HepG2 (cell line): Measurements from ENCODE around the gene EEFSEC. TPM values are rescaled to one million over a fixed set of nuclear protein-coding genes. Genes with fewer than 3 reads are reported as not detected.

Experiments
- ATAC-seq: fragments of 200-7000 bp; cut with Tn5 transposase; 3 replicates; pipeline ENCODE4 v1.9.1; 2020; ENCODE audit warnings: mild to moderate bottlenecking, moderate library complexity
- BruUV-seq: library from RNA; stranded (reverse); fragments of 400-500 nt; replicated peaks from 2 replicates; lab custom pipeline; 2021; lab: Mats Ljungman, UMichigan
- CTCF ChIA-PET: fragments of 300-600 bp; formaldehyde crosslinking; extraction: SDS; loops from one replicate; lab custom pipeline; 2021; ENCODE audit warnings: low total read pairs, inconsistent platforms, low intra/inter-chr PET ratio; lab: Yijun Ruan, JAX
- POLR2A ChIA-PET: fragments of 350-600 bp; sonication (Branson Sonifier 250); formaldehyde crosslinking; loops from one replicate; lab custom pipeline; 2020; ENCODE audit warnings: antibody characterized with exemption, inconsistent platforms; lab: Yijun Ruan, JAX
- DNase-seq: peaks from one replicate; pipeline ENCODE4 v3.0.0-alpha.2; 2015; ENCODE audit warnings: low spot score
- FAIRE-seq: peaks from 3 replicates; lab custom pipeline; 2011; peaks lifted over from hg19 to GRCh38; lab: Jason Lieb, UNC
- H2AFZ ChIP-seq: one replicate; pipeline ENCODE4 v1.6.1; 2011; ENCODE audit warnings: low read length, inconsistent platforms
- H3K27ac ChIP-seq: fragments of 300-600 bp; 3 replicates; pipeline ENCODE4 v1.8.0; 2011; ENCODE audit warnings: mixed run types, mild to moderate bottlenecking, mixed read lengths, low read length, inconsistent platforms; ENCODE audit not compliant: insufficient read depth; ENCODE audit errors: extremely low read length
- H3K27me3 ChIP-seq, 2 experiments: fragments of 200-600 bp in 1 of 2; 2 replicates in 1 of 2; 3 replicates in 1 of 2; pipeline versions ENCODE4 v1.6.0 to v1.8.0; 2011; ENCODE audit warnings: low read length in 2 of 2, mild to moderate bottlenecking in 2 of 2, moderate library complexity in 2 of 2, inconsistent platforms in 1 of 2; ENCODE audit not compliant: insufficient read depth in 2 of 2, control insufficient read depth in 1 of 2
- H3K36me3 ChIP-seq, 2 experiments: fragments of 200-600 bp in 1 of 2; replicated peaks in 1 of 2; 2 replicates in 1 of 2; 3 replicates in 1 of 2; pipeline versions ENCODE4 v1.5.1 to v1.8.0; 2011; ENCODE audit warnings: low read length in 2 of 2, inconsistent platforms in 1 of 2; ENCODE audit not compliant: insufficient read depth in 2 of 2, control insufficient read depth in 1 of 2
- H3K4me1 ChIP-seq: 2 replicates; pipeline ENCODE4 v1.5.1; 2012; ENCODE audit warnings: low read length, inconsistent platforms; ENCODE audit not compliant: insufficient read depth
- H3K4me2 ChIP-seq: 2 replicates; pipeline ENCODE4 v1.6.0; 2011; ENCODE audit warnings: low read depth, low read length, inconsistent platforms
- H3K4me3 ChIP-seq, 3 experiments: fragments of 200-600 bp in 1 of 3; sonication (generic), shearing (Covaris generic) in 1 of 3; replicated peaks in 1 of 3; 2 replicates each; pipeline ENCODE4 v1.5.1; 2011 to 2016; ENCODE audit warnings: low read length in 3 of 3, inconsistent platforms in 2 of 3, low read depth in 2 of 3, mild to moderate bottlenecking in 2 of 3, control low read depth in 1 of 3, mixed read lengths in 1 of 3; ENCODE audit not compliant: insufficient read depth in 1 of 3
- H3K79me2 ChIP-seq: one replicate; pipeline ENCODE4 v1.6.1; 2011; ENCODE audit warnings: low read length, inconsistent platforms; ENCODE audit not compliant: insufficient read depth
- H3K9ac ChIP-seq: 2 replicates; pipeline ENCODE4 v1.6.0; 2011; ENCODE audit warnings: mild to moderate bottlenecking, low read depth, low read length, inconsistent platforms; ENCODE audit not compliant: insufficient read depth
- H3K9me3 ChIP-seq: 2 replicates; pipeline ENCODE4 v1.5.1; 2012; ENCODE audit warnings: mild to moderate bottlenecking, low read length
- H4K20me1 ChIP-seq: 2 replicates; pipeline ENCODE4 v1.6.0; 2011; ENCODE audit warnings: inconsistent platforms, mild to moderate bottlenecking, low read length, moderate library complexity; ENCODE audit not compliant: insufficient read depth
- MIXL1 ChIP-seq: IDR thresholded peaks from 2 replicates; pipeline ENCODE4 v1.6.1; 2016
- SMAD9 ChIP-seq: sonication (generic); formaldehyde crosslinking; IDR thresholded peaks from 2 replicates; pipeline ENCODE4 v1.5.1; 2020; ENCODE audit warnings: mild to moderate bottlenecking, missing genetic modification reagents
- ZNF180 ChIP-seq: sonication (generic); formaldehyde crosslinking; IDR thresholded peaks from 2 replicates; pipeline ENCODE4 v1.4.0; 2020; ENCODE audit warnings: low read depth, missing genetic modification reagents, borderline replicate concordance
- ZNF501 ChIP-seq: sonication (generic); formaldehyde crosslinking; IDR thresholded peaks from 2 replicates; pipeline ENCODE4 v1.5.1; 2020; ENCODE audit warnings: mild to moderate bottlenecking, moderate library complexity, missing genetic modification reagents
- ZNF543 ChIP-seq: sonication (generic); formaldehyde crosslinking; IDR thresholded peaks from 2 replicates; pipeline ENCODE4 v1.4.0; 2020; ENCODE audit warnings: mild to moderate bottlenecking, missing genetic modification reagents
- ZNF567 ChIP-seq: sonication (generic); formaldehyde crosslinking; IDR thresholded peaks from 2 replicates; pipeline ENCODE4 v1.8.1; 2023; ENCODE audit warnings: mild to moderate bottlenecking, missing genetic modification reagents, borderline replicate concordance
- ZNF670 ChIP-seq: sonication (generic); formaldehyde crosslinking; IDR thresholded peaks from 2 replicates; pipeline ENCODE4 v1.8.0; 2022; ENCODE audit warnings: mild to moderate bottlenecking, missing genetic modification reagents, borderline replicate concordance
- ZNF672 ChIP-seq: sonication (generic); formaldehyde crosslinking; IDR thresholded peaks from 2 replicates; pipeline ENCODE4 v1.8.1; 2022; ENCODE audit warnings: missing genetic modification reagents
- whole genome bisulfite sequencing: methylation state at CpG from one replicate; pipeline ENCODE4 v1.1.6; 2017; ENCODE audit warnings: low lambda C conversion rate; 5-methylcytosine and 5-hydroxymethylcytosine counted together
- in situ Hi-C: cut with HindIII; loops from 2 replicates; pipeline ENCODE4 v1.10.0; 2017; ENCODE audit warnings: low pct_unique_long_range_greater_than_20kb; ENCODE audit not compliant: extremely low pct_ligation_motif_present
- intact Hi-C: fragments of 100-400 bp; cut with micrococcal nuclease; formaldehyde crosslinking; loops from one replicate; pipeline ENCODE4 v1.10.0; 2022; ENCODE audit not compliant: unreplicated experiment
- polyA plus RNA-seq, 8 experiments: library from polyadenylated mRNA; depleted of rRNA in 3 of 8; stranded (reverse) in 7 of 8; unstranded in 1 of 8; fragments of >200 nt; fragmentation: Illumina TruSeq in 4 of 8; extraction: Trizol in 4 of 8; gene quantifications; 2 replicates each; pipeline versions ENCODE4 v1.2.1 to v1.2.3, GENCODE V29; 2011 to 2016; ENCODE audit warnings: low read depth in 4 of 8, missing spikeins in 1 of 8, mixed read lengths in 1 of 8; ENCODE audit not compliant: insufficient read depth in 1 of 8
- total RNA-seq, 5 experiments: library from RNA; depleted of rRNA; stranded (reverse); fragments of >200 nt; fragmentation: Illumina TruSeq; extraction: Trizol; gene quantifications; 2 replicates each; pipeline ENCODE4 v1.2.3, GENCODE V29; 2016; ENCODE audit warnings: low read depth in 1 of 5
- TF ChIP-seq, protein P1 (sequence below): sonication (generic); formaldehyde crosslinking; IDR thresholded peaks from 2 replicates; pipeline ENCODE4 v1.4.0; 2020; ENCODE audit warnings: missing genetic modification reagents
- TF ChIP-seq, protein P2 (sequence below), 2 experiments: sonication (generic) in 1 of 2; formaldehyde crosslinking in 1 of 2; IDR thresholded peaks; 2 replicates each; pipeline versions ENCODE4 v1.4.0 to v1.6.1; 2016 to 2020; ENCODE audit warnings: borderline replicate concordance in 1 of 2, low read depth in 1 of 2, mild to moderate bottlenecking in 1 of 2, missing genetic modification reagents in 1 of 2
- TF ChIP-seq, protein P3 (sequence below): sonication (generic); formaldehyde crosslinking; IDR thresholded peaks from 2 replicates; pipeline ENCODE4 v1.8.0; 2022; ENCODE audit warnings: mild to moderate bottlenecking, missing genetic modification reagents, moderate library complexity
- TF ChIP-seq, protein P4 (sequence below): sonication (generic); formaldehyde crosslinking; IDR thresholded peaks from 2 replicates; pipeline ENCODE4 v1.4.0; 2020; ENCODE audit warnings: mild to moderate bottlenecking, missing genetic modification reagents

EEFSEC gene
- total and polyA plus RNA-seq, 2 of the 13 experiments (the other 11 are each of a cell fraction or from before 2014, with no cell fraction given), result 6.4 to 24.2 TPM

DNA sequence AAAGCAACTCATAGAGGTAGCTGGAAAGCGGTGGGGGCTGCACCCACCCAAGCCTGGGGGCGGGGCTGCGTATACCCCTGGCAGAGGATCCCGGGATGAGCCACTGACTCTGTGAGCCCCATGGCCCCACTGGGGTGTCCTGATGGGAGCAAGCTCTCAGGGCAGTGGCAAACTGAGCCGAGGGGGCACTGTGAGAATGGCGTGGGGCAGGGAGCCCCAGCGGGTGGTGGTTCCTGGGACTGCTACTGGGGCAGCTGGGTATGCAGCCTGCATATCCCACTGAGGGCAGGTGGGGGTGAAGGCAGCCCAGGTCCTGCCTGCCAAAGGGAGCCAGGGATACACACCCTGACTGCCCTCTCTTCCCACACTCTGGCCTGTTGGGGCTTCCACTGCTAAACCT lies 254.0 kb downstream of the EEFSEC start:
- ATAC-seq (no peak), DNase-seq (no peak), FAIRE-seq (no peak)
- Histone ChIP-seq H3K4me2 (no peak overlapping the region), H3K36me3 (peaks cover 1 to 6% of the 10 kb centered on the region in 2 experiments; a peak in 1 of 5 replicates), H2AFZ (no peak overlapping the region), H3K4me1 (peaks cover 11% of the 10 kb centered on the region), H3K79me2 (no peaks in the 10 kb centered on the region), H4K20me1 (no peaks in the 10 kb centered on the region), H3K4me3 (no peak overlapping the region), H3K27me3 (no peaks in the 10 kb centered on the region), H3K9me3 (no peaks in the 10 kb centered on the region), H3K9ac (no peak overlapping the region), H3K27ac (no peak overlapping the region)
- ChIA-PET POLR2A (no interaction called here), CTCF (no interaction called here)
- BruUV-seq, result no TSS peak
- intact Hi-C loops, result no loop called here
- 97% methylated on average over 3 of the region's 7 CpGs for WGBS
- in situ Hi-C loops, result no loop called here
- TF ChIP-seq ZNF543 (CRISPR knock-in tag), result no peak
- no peak for TF ChIP-seq ZNF670
- TF ChIP-seq, protein P1, sequence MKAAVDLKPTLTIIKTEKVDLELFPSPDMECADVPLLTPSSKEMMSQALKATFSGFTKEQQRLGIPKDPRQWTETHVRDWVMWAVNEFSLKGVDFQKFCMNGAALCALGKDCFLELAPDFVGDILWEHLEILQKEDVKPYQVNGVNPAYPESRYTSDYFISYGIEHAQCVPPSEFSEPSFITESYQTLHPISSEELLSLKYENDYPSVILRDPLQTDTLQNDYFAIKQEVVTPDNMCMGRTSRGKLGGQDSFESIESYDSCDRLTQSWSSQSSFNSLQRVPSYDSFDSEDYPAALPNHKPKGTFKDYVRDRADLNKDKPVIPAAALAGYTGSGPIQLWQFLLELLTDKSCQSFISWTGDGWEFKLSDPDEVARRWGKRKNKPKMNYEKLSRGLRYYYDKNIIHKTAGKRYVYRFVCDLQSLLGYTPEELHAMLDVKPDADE (CRISPR knock-in tag), result no peak
- no peak for TF ChIP-seq SMAD9 (CRISPR knock-in tag)
- TF ChIP-seq ZNF501 (CRISPR knock-in tag), result no peak
- TF ChIP-seq, protein P2, sequence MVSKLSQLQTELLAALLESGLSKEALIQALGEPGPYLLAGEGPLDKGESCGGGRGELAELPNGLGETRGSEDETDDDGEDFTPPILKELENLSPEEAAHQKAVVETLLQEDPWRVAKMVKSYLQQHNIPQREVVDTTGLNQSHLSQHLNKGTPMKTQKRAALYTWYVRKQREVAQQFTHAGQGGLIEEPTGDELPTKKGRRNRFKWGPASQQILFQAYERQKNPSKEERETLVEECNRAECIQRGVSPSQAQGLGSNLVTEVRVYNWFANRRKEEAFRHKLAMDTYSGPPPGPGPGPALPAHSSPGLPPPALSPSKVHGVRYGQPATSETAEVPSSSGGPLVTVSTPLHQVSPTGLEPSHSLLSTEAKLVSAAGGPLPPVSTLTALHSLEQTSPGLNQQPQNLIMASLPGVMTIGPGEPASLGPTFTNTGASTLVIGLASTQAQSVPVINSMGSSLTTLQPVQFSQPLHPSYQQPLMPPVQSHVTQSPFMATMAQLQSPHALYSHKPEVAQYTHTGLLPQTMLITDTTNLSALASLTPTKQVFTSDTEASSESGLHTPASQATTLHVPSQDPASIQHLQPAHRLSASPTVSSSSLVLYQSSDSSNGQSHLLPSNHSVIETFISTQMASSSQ (IDR thresholded peaks at IDR 0.05; ENCODE audit: low read depth), result no peak
- TF ChIP-seq, protein P2 (CRISPR knock-in tag; IDR thresholded peaks at IDR 0.05; ENCODE audit: borderline replicate concordance), result no peak
- TF ChIP-seq, protein P3, sequence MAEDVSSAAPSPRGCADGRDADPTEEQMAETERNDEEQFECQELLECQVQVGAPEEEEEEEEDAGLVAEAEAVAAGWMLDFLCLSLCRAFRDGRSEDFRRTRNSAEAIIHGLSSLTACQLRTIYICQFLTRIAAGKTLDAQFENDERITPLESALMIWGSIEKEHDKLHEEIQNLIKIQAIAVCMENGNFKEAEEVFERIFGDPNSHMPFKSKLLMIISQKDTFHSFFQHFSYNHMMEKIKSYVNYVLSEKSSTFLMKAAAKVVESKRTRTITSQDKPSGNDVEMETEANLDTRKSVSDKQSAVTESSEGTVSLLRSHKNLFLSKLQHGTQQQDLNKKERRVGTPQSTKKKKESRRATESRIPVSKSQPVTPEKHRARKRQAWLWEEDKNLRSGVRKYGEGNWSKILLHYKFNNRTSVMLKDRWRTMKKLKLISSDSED (CRISPR knock-in tag), result no peak
- TF ChIP-seq, protein P4, sequence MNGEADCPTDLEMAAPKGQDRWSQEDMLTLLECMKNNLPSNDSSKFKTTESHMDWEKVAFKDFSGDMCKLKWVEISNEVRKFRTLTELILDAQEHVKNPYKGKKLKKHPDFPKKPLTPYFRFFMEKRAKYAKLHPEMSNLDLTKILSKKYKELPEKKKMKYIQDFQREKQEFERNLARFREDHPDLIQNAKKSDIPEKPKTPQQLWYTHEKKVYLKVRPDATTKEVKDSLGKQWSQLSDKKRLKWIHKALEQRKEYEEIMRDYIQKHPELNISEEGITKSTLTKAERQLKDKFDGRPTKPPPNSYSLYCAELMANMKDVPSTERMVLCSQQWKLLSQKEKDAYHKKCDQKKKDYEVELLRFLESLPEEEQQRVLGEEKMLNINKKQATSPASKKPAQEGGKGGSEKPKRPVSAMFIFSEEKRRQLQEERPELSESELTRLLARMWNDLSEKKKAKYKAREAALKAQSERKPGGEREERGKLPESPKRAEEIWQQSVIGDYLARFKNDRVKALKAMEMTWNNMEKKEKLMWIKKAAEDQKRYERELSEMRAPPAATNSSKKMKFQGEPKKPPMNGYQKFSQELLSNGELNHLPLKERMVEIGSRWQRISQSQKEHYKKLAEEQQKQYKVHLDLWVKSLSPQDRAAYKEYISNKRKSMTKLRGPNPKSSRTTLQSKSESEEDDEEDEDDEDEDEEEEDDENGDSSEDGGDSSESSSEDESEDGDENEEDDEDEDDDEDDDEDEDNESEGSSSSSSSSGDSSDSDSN, result no peak
- TF ChIP-seq ZNF567 (CRISPR knock-in tag), result no peak
- TF ChIP-seq ZNF672 (CRISPR knock-in tag), result no peak
- no peak for TF ChIP-seq ZNF180 (CRISPR knock-in tag)
- no peak for TF ChIP-seq MIXL1 (CRISPR knock-in tag)
